ENCODE results near the gene CTDP1. TPM values are rescaled to one million over a fixed set of nuclear protein-coding genes. Genes with fewer than 3 reads are reported as not detected.
"Not testable (repeated sequence)": the region's sequence is repeated elsewhere in the genome, so short reads cannot be mapped to it uniquely, and the experiment has no call there.

The CTDP1 gene
- total RNA-seq, 1 donor from 2014 or later = 14.1 TPM

DNA sequence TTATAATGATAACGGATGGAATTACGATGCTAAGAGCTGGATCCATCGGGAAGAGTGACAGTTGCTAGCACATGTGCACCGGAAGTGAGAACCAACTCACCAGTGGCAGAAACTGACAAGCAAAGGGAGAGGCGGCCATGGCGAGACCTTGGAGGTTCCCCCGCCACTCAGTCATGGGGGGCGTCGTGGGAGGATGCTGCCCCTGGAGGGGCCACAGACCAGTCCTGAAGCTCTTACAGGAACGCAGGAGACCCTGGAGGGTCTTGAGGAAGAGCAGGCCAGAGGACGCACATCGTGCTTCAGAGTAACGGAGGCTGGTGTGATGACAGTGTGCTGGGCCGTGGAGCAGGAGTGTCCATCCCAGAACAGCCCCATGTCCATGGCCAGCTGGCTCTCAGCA, 65.0 kb downstream of the CTDP1 start:
- DNase-seq = no peak

DNA sequence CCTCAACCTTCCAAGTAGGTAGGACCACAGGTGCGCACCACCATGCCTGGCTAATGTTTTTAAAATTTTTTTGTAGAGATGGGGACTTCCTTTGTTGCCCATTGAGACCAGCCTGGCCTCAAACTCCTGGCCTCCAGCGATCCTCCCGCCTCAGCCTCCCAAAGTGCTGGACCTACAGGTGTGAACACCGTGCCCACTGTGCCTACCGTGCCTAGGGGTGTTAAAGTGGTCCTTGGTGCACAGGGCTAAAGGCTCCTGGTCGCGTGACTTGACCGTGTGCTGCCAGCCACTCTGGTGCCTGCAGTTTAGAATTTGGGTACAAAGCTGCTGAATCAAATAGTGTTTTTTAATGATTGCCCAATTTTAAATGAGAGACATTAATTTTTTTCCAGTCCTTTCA, 67.1 kb downstream of the CTDP1 start:
- no peak for DNase-seq

DNA sequence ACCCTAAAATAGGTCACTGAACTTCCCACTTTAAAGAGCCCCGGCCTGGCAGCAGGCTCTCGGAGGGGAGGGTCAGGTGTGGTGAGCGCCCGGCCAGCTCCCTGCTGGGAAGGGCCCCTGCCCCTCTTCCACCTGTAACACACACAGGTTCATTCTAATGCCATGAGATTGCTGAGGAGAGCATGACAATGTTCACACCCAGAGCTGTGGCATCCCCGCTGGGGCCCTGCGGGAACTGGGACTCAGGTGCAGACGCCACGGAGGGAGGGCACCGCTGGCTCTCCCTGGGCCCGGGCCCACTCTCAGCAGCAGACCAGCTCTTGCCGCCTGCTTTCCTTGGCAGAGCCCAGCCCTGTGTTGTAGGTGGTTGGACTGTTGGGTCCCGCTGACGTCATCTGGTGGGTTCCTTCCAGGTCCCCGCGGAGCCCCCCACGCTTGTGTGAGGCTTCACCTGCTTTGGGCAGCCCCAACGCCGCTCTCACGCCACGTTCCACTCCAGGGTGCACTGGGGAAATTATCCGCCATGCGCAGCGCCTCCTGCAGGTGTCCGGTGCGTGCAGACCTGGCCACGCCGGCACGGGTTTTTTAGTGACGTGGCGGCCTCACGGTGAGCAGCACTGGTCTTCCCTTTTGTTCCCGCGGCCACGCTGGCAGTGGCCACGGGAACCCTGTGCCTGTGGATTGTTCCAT, 67.7 kb downstream of the CTDP1 start:
- no peak for DNase-seq

DNA sequence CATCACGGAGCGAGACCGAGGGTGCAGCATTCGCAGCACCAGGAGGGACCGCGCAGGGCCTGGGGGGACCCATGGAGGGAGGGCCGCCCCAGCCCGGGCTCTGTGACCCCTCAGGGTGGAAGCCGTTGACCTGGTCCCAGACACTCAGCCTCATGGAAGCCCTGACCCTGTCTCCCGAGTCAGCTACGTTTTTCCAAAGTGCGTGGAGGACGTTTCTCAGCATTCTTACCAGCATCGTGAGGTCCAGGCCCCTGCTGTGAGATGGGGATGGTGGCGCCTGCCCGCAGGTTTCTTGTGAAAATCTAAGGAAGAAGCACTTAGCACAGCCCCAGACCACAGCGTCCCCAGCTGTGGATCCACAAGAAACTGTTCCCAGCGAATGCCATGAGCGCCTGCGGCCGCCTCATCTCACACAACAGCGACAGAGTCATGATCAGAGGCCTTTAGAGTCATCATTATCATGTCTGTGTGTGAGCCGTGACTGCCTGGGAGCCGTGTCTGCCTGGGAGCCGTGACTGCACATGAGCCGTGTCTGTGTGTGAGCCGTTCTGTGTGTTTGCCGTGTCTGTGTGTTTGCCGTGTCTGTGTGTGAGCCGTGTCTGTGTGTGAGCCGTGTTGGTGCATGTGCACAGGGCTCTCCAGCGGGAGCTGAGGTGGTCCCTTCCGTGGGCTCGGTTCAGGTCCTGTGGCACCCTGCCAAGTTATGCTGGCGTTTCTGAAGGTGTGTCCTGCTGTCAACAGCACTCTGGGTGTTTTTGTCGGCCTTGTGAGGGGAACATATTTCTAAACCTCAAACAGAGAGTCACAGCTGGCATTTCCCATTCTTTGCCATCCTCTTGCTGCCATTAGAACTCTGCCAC, 68.9 kb downstream of the CTDP1 start:
- DNase-seq = no peak

DNA sequence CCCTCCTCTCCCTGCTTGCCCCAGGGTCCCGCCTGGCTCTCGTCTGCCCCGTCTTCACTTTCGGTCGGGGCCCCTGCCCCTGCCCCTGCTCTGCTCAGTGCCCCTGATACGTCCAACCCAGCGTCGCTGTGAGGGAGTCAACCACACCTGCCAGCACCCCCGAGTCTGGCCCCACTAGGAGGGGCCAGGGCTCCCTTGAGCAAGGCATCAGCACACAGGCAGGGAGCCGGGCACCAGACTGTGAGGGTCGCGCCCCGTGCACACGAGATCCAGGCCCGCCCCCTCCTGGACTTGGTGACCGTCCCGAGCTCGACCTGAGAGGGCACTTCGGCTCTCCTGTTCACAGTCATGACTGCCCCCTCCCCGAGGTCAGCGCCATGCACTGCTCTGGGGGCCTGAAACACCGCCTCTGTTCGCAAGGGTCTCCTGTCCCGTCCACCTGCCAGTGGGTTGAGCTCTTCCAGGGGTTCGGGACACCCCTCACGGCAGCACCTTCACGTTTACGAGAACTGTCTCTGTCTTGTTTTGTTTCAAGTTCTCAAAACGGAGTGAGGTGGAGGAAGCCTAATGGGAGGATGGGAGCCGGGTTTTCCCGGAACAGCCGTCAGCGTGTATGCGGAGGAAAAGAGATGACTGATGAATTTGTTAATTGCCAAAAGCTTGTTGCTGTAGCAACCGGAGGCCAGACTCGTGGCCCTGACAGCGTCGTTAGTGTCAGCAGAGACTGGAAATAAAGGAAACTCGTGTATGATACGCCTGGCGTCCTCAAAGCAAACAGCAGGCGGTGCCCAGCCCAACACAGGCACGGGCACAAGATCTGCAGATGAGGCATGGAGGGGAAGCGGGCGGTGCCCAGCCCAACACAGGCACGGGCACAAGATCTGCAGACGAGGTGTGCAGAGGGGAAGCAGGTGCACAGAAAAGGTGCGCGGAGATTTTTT, 69.9 kb downstream of the CTDP1 start:
- DNase-seq = no peak

DNA sequence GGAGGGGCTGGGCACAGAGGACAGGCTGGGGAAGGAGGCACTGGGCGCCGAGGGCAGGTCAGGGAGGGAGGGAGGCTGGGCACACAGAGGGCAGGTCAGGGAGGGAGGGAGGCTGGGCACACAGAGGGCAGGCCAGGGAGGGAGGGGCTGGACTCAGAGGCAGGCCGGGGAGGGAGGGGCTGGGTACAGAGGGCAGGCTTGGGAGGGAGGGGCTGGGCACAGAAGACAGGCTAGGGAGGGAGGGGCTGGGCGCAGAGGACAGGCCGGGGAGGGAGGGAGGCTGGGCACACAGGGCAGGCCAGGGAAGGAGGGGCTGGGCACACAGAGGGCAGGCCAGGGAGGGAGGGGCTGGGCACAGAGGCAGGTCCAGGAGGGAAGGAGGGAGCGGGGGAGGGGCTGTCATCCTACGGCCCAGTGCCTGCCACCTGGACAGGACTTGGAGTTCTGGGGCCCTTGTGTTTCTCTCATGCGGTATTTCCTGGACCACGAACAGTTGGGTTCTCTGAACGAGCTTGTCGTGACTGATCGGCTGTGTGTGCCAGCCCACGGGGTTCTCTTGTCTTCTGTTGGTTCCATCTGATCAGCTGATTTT, 71.5 kb downstream of the CTDP1 start:
- no peak for DNase-seq

DNA sequence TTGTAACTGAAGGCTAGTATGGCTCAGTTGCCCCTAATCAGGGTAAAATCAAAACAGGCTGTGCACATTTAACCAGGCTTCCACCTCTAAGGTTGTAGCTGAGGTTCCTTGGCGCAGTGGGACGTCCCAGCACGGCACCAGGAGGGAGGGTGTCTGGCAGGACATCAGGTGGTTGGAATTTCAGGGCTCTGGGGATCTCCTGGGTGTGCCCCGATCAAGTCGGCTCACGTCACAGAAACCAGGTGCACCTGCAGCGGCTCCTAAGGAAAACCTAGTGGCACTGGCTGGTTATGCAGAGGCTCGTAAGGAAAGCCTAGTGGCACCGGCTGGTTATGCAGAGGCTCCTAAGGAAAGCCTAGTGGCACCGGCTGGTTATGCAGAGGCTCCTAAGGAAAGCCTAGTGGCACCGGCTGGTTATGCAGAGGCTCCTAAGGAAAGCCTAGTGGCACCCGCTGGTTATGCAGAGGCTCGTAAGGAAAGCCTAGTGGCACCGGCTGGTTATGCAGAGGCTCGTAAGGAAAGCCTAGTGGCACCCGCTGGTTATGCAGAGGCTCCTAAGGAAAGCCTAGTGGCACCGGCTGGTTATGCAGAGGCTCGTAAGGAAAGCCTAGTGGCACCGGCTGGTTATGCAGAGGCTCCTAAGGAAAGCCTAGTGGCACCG, 72.4 kb downstream of the CTDP1 start:
- not testable (repeated sequence) for DNase-seq

DNA sequence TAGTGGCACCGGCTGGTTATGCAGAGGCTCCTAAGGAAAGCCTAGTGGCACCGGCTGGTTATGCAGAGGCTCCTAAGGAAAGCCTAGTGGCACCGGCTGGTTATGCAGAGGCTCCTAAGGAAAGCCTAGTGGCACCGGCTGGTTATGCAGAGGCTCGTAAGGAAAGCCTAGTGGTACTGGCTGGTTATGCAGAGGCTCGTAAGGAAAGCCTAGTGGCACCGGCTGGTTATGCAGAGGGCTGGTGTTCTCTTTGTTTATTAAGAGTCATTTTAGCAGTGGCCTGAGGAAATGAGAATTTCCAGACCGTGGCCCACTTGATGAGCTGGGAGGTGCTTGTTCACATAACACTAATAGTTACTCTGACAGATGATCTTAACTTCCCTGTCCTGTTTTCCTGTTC, 73.3 kb downstream of the CTDP1 start:
- DNase-seq = not testable (repeated sequence)

DNA sequence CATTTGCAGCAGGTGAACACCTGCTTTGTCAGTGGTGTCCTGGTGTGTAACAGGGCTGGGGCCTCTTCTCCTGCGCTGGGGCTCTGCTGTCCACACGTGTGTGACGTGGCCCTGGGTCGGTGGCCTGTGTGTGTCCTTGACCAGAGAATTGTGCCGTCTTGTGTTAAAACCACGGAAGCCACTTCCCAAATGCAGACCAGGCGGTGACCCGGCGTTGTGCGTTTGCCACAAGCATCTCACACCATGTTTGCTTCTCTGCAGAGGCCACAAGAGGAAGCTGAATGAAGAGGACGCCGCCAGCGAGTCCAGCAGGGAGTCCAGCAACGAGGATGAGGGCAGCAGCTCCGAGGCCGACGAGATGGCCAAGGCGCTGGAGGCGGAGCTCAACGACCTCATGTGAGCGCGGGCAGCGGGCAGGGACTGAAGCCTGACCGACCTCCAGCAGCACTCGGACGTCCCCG, 73.8 kb downstream of the CTDP1 start:
- no peak for DNase-seq

DNA sequence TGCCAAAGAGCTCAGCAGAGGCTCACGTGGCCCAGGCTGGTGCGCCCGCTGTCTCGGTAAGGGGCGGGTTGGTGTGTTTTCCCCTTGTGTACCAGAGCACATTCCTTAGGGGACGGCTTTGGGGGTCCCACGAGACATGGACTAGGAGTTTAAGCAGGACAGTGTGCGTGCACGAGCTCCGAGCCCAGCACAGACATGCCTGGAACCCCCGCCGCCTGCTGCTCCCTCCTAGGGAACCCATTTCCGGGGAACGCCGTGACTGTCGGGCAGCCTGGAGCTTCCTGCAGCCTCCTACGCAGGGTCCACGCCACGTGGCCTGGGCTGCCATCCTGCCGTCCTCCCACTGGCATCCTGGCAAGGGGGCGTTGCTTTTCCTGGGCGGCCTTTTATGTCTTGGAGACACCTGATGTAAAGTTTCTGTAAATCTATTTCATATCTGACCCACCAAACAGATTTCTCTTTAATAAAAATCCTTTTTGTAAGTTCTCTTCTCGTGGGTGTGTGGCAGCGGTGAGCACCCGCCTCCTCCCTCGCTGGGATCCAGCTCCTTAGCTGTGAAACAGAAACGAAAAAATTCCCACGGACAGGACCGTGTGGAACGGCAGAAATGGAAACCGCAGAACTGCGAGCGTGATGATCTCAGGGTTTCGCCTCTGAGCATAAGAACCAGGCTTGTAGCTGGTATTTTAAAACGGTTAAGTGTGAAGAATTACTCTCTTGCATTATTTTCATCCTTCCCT, 74.6 kb downstream of the CTDP1 start:
- no peak for DNase-seq

DNA sequence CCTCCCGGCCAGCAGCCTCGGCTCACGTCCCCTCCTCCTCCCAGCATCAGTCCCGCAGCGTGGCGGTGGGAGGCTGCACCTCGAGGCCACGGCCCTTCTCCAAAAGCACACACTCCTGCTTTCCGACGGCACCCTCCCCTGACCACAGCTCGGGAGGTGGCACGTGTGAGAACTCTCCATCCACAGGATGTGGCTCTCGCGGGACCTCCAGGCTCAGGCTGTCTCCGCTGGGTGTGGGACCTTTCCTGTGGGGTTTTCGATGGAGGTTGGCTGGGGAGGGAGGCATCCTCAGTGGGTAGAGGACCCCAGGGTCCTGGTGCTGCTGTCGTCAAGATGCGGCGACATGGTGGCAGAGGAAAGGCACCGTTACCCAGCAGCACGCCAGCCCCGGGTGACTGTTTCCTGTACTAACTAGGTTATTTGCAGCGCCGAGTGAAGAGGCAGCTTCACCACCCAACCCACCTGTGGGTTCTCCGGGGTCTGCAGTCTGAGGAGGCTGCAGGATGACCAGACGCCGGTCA, 75.3 kb downstream of the CTDP1 start:
- DNase-seq = no peak

DNA sequence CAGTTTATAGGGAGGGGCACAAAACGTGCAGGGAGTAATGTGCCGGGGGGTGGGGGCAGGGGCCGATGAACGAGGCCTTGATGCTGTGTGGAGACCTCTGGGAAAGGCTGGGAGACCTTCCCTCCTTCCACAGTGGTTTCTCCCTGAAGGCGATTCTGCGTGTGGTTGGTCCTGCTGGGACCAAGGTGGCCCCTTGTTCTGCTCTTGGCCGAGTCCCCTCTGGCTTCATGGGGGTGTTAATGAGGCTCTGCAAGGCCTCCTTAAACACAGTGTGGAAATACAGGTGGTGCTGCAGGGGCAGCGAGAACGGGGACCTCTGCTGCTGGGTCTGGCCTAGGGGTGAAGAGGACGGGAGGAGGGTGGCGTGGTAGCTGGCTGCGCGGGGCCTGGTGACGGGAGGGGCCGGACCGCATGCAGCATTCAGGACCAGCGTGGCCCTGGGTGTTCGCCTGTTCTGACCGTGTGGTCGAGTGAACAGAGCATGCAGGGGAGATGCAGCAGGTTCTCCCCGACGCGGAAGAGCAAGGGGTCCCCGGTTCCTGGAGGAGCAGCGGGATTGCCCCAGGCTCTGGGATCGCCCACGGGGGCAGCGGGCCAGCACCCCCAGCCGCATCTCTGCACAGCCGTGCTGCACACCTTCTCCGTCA, 76.0 kb downstream of the CTDP1 start:
- DNase-seq = no peak

DNA sequence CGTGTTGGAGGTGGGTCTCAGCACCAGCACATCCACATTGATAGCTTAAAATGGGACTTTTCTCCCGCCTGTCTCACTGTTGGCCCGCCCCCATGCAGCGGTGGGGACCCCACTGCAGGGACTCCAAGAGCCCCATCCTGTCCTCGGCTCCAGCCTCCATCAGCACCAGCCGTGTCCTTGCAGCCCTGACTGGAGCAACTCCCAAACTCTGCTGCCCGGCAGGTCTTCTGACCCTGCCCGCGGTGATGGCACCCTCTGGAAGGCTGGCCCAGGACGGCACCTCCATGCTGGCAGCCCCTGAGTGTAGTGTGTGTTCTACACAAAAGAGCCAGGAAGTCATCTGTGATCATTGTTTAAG, 76.5 kb downstream of the CTDP1 start:
- no peak for DNase-seq

DNA sequence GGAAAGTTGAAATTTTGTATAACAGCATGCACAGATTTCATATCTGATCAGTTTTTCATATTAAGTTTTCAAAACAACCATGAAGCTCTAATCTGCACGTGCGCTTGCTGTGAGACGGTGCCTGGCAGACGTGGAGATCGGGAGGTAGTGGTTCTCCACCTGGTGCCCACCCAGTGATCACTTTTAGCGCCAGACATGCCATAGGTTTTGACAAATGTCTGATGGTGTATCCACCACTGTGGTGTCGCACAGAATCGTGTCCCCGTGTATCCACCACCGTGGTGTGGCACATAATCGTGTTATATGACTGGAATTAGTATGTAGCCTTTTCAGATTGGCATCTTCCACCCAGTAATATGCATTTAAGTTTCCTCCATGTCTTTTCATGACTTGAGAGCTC, 77.2 kb downstream of the CTDP1 start:
- DNase-seq = no peak

DNA sequence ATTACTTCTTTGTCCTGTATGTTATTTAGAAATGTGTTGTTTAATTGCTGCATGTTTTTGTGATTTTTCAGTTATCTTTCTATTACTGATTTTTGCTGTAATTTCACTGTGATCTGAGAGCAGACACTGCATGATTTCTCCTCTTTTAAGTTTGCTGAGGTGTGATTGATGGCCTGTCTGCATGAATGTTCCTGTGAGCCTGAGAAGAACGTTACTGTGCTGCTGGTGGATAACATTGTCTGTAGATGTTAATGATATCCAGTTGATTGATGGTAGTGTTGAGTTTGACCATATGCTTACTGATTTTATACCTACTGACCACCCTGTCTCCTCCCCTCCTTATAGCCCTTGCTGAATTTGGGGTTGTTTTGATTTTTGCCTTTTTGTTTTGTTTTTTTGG, 80.7 kb downstream of the CTDP1 start:
- DNase-seq = no peak

DNA sequence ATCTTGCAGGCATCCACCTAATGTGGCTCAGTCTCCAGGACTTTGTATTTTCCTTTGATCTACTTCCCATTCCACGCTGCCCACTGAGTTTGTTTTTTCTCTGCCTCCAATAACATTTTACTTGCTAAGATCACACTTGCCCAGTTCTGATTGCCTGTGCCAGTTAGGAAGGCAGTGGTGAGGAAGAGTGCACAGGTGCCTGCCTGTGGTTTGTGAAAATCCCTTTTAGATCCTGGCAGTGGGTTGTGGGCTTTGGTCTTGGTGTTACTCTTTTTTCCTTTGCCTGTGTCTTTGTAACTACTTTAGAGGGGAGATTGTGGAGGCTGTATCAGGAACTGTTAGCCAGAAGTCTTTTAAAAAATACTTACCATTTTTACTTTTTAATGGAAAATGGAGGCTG, 81.3 kb downstream of the CTDP1 start:
- no peak for DNase-seq

DNA sequence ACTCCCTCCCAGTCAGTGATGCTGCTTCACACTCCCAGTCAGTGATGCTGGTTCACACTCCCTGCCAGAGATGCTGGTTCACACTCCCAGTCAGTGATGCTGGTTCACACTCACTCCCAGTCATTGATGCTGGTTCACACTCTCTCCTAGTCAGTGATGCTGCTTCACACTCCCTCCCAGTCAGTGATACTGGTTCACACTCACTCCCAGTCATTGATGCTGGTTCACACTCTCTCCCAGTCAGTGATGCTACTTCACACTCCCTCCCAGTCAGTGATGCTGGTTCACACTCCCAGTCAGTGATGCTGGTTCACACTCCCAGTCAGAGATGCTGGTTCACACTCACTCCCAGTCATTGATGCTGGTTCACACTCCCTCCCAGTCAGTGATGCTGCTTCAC, 83.8 kb downstream of the CTDP1 start:
- DNase-seq = no peak

DNA sequence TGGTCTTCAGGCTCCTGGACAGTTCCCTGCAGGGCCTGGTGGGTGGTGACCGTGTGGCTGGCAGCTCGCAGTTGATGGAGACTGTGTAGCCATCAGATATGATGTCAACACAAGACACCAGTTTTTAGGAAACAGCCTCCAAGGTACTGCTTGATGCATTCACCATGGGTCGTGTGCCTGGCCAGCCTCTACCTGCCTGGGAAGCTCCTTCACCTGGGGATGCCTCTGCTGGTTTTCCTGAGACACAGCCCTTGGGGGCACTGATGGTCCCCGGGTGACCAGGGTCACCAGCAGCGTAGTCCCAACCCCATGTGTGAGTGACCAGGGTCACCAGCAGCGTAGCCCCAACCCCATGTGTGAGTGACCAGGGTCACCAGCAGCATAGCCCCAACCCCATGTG, 84.5 kb downstream of the CTDP1 start:
- DNase-seq = no peak

DNA sequence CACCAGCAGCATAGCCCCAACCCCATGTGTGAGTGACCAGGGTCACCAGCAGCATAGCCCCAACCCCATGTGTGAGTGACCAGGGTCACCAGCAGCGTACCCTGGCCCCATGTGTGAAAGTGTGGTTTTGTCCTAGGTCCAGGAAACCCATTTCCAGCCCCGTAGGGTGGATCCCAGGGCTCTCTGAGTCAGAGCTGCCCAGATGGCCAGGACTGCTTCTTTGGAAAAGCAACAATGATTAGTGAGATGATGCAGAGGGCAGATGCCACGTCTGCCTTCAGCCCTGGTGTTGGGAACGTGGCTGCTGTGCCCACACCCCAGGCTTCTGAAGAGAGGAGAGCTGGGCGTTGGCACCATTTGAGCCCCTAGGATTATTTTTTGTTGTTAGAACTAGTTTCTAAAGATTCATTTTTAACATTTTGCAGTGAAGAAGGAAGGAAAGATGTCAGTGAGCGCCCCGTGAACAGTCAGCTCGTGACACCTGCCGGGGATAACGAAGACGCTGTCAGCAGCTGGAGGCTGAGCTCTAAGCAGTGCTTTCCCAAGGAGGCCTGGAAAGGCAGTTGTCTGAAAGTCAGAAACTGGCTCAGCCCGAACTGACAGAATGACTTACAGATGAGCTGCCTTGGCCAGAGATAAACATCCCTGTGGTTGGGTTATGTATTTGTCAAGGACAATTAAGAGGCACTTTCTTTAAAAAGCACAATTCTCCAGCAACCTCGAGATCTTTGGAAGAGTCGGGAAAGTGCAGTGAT, 86.1 kb downstream of the CTDP1 start:
- no peak for DNase-seq

Data from skin of body (tissue), 2 donors.